ENCODE measurements around the gene CDK13.

CDK13 gene

GRCh38 chr7:39948956-39949928, 814 bp upstream of the CDK13 start:
- DNase-seq (ENCODE audit: extremely low read depth, low read depth), result peak; percentile 99
- TF ChIP-seq, protein P1, sequence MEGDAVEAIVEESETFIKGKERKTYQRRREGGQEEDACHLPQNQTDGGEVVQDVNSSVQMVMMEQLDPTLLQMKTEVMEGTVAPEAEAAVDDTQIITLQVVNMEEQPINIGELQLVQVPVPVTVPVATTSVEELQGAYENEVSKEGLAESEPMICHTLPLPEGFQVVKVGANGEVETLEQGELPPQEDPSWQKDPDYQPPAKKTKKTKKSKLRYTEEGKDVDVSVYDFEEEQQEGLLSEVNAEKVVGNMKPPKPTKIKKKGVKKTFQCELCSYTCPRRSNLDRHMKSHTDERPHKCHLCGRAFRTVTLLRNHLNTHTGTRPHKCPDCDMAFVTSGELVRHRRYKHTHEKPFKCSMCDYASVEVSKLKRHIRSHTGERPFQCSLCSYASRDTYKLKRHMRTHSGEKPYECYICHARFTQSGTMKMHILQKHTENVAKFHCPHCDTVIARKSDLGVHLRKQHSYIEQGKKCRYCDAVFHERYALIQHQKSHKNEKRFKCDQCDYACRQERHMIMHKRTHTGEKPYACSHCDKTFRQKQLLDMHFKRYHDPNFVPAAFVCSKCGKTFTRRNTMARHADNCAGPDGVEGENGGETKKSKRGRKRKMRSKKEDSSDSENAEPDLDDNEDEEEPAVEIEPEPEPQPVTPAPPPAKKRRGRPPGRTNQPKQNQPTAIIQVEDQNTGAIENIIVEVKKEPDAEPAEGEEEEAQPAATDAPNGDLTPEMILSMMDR (IDR thresholded peaks at IDR 0.05; ENCODE audit: low read depth, low read length), result no peak; the same call in 1 of the 2 replicates

- DNase-seq (ENCODE audit: extremely low read depth, low read depth), result no peak
- TF ChIP-seq, protein P1 (IDR thresholded peaks at IDR 0.05; ENCODE audit: low read depth, low read length), result no peak
These were observed 593 bp downstream of the CDK13 start for GRCh38 chr7:39950473-39951225.

DNA sequence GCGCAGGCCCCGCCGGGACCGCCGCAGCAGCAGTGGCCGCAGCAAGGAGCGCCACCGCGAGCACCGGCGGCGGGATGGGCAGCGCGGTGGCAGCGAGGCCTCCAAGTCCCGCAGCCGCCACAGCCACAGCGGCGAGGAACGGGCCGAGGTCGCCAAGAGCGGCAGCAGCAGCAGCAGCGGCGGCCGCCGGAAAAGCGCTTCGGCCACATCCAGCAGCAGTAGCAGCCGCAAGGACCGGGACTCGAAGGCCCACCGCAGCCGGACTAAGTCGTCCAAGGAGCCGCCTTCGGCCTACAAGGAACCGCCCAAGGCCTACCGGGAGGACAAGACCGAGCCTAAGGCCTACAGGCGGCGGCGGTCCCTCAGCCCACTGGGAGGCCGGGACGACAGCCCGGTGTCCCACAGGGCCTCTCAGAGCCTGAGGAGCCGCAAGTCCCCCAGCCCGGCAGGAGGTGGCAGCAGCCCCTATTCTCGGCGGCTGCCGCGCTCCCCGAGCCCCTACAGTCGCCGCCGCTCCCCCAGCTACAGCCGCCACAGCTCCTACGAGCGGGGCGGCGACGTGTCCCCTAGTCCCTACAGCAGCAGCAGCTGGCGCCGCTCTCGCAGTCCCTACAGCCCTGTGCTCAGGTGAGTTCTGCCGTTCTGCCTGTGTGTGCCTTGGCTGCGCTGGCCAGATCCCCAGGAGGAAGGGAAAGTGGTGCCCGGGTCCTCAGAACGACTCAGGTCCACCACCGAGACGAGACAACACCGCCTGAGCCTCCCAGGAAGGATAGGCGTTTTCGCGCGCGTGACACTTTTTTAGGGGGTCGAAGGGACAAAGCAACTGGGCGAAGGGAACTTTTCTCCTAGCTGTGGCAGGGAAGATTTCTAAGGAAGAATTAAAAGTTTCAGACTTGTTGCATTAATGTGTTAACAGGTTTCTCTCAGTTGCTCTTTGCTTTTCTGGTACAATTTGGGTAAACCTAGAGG, 1.5 kb downstream of the CDK13 start:
- TF ChIP-seq, protein P1 (IDR thresholded peaks at IDR 0.05; ENCODE audit: low read depth, low read length), result peak; percentile 42
- no peak for DNase-seq (ENCODE audit: extremely low read depth, low read depth)

GRCh38 chr7:39952374-39952773, 2.3 kb downstream of the CDK13 start:
- no peak for DNase-seq (ENCODE audit: extremely low read depth, low read depth)
- TF ChIP-seq, protein P1 (IDR thresholded peaks at IDR 0.05; ENCODE audit: low read depth, low read length), result no peak

GRCh38 chr7:39952803-39953202, 2.7 kb downstream of the CDK13 start:
- no peak for DNase-seq (ENCODE audit: extremely low read depth, low read depth)
- TF ChIP-seq, protein P1 (IDR thresholded peaks at IDR 0.05; ENCODE audit: low read depth, low read length), result no peak

DNA sequence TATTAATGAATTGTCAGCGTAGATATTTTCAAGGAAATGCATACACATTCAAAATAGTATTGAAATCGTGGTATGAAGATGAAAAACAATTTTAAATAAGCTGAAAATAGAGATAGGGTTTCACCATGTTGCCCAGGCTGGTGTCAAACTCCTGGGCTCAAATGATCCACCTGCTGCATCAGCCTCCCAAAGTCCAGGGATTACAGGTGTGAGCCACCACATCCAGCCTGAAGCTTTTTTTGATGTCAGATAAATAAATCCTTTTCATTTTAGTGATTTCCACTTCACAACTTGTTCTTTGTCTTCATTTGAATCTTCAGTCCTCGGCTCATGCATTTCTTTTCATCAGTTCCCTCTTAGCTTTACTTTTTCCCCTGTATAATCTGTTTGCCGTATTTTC, 4.6 kb downstream of the CDK13 start:
- TF ChIP-seq, protein P1 (IDR thresholded peaks at IDR 0.05; ENCODE audit: low read depth, low read length), result no peak
- DNase-seq (ENCODE audit: extremely low read depth, low read depth), result no peak

All from AG09319 (cell line).